Fibroblast of villous mesenchyme (primary cell): ENCODE results near the gene MYH9. TPM values are rescaled to one million over a fixed set of nuclear protein-coding genes. Genes with fewer than 3 reads are reported as not detected.
"Not testable (repeated sequence)": the region's sequence is repeated elsewhere in the genome, so short reads cannot be mapped to it uniquely, and the experiment has no call there.

Source experiments
- DNase-seq: peaks from one replicate; pipeline ENCODE4 v3.0.0-alpha.2; 2010; ENCODE audit warnings: low read depth
- H3K4me3 ChIP-seq: 2 replicates; pipeline ENCODE4 v1.5.1; 2011; ENCODE audit warnings: low read depth, mild to moderate bottlenecking, low read length
- CTCF ChIP-seq: IDR thresholded peaks from 2 replicates; pipeline ENCODE4 v1.5.1; 2012; ENCODE audit warnings: low read depth, mild to moderate bottlenecking, low read length; ENCODE audit not compliant: insufficient read depth
- total RNA-seq: library from RNA; depleted of rRNA; stranded (reverse); fragments of >200 nt; gene quantifications from 2 replicates; pipeline ENCODE4 v1.2.3, GENCODE V29; 2012

MYH9 gene
- 1,420 and 1,714 TPM in 2 replicates for total RNA-seq

- TF ChIP-seq CTCF: no peak
- peak; percentile 100 for DNase-seq
- peak within 1 kb of the TSS; percentile 95 for H3K4me3 ChIP-seq
Observed at GRCh38 chr22:36387959-36388726, at the start of gene MYH9. TSS of gene MYH9 (minus strand) at chr22:36387967. CDS start at chr22:36349236, 38,731 bp downstream.

GRCh38 chr22:36435516-36436415, 48.0 kb upstream of the MYH9 start:
- DNase-seq: no peak

GRCh38 chr22:36433318-36434231, 45.8 kb upstream of the MYH9 start:
- no peak overlapping the region for H3K4me3 ChIP-seq
- DNase-seq: no peak
- no peak for TF ChIP-seq CTCF

More at GRCh38 chr22:36435516-36436415, 48.0 kb upstream of the MYH9 start:
- no peak overlapping the region for H3K4me3 ChIP-seq
- no peak for TF ChIP-seq CTCF

GRCh38 chr22:36432592-36433317, 45.0 kb upstream of the MYH9 start:
- DNase-seq: peak; percentile 72
- peak overlapping the region; percentile 15 for H3K4me3 ChIP-seq
- TF ChIP-seq CTCF: no peak

GRCh38 chr22:36431977-36432376, 44.2 kb upstream of the MYH9 start:
- no peak for DNase-seq
- no peak overlapping the region for H3K4me3 ChIP-seq
- no peak for TF ChIP-seq CTCF

- DNase-seq: peak; percentile 61
- TF ChIP-seq CTCF: no peak
- H3K4me3 ChIP-seq: no peak overlapping the region
Observed at GRCh38 chr22:36430863-36431262, 43.1 kb upstream of the MYH9 start.

- not testable (repeated sequence) for H3K4me3 ChIP-seq, DNase-seq
Observed at GRCh38 chr22:36427952-36428351, 40.2 kb upstream of the MYH9 start.
